Skeletal muscle satellite cell (primary cell): Measurements from ENCODE around the gene ZFHX3. TPM values are rescaled to one million over a fixed set of nuclear protein-coding genes. Genes with fewer than 3 reads are reported as not detected.

Experiments
- H3K27me3 ChIP-seq: 2 replicates; pipeline ENCODE4 v1.7.0; 2013; ENCODE audit warnings: low read length; ENCODE audit not compliant: control insufficient read depth, insufficient read depth
- H3K36me3 ChIP-seq: 2 replicates; pipeline ENCODE4 v1.7.0; 2013; ENCODE audit warnings: mild to moderate bottlenecking, control low read depth, low read length; ENCODE audit not compliant: insufficient read depth
- H3K4me1 ChIP-seq: 2 replicates; pipeline ENCODE4 v1.7.0; 2013; ENCODE audit warnings: low read length; ENCODE audit not compliant: control insufficient read depth, insufficient read depth
- H3K4me2 ChIP-seq: 2 replicates; pipeline ENCODE4 v1.7.0; 2013; ENCODE audit warnings: mild to moderate bottlenecking, low read length
- H3K4me3 ChIP-seq: 2 replicates; pipeline ENCODE4 v1.7.0; 2013; ENCODE audit warnings: low read length
- H3K9ac ChIP-seq: 2 replicates; pipeline ENCODE4 v1.7.0; 2013; ENCODE audit warnings: mild to moderate bottlenecking, low read depth, low read length, moderate library complexity
- H3K9me3 ChIP-seq: replicated peaks from 2 replicates; pipeline ENCODE4 v1.7.0; 2013; ENCODE audit warnings: mild to moderate bottlenecking, control low read depth, low read length
- total RNA-seq: library from RNA; depleted of rRNA; stranded (reverse); fragments of >200 nt; gene quantifications from 2 replicates; pipeline ENCODE4 v1.2.3, GENCODE V29; 2012; rRNA removed

The ZFHX3 gene, protein sequence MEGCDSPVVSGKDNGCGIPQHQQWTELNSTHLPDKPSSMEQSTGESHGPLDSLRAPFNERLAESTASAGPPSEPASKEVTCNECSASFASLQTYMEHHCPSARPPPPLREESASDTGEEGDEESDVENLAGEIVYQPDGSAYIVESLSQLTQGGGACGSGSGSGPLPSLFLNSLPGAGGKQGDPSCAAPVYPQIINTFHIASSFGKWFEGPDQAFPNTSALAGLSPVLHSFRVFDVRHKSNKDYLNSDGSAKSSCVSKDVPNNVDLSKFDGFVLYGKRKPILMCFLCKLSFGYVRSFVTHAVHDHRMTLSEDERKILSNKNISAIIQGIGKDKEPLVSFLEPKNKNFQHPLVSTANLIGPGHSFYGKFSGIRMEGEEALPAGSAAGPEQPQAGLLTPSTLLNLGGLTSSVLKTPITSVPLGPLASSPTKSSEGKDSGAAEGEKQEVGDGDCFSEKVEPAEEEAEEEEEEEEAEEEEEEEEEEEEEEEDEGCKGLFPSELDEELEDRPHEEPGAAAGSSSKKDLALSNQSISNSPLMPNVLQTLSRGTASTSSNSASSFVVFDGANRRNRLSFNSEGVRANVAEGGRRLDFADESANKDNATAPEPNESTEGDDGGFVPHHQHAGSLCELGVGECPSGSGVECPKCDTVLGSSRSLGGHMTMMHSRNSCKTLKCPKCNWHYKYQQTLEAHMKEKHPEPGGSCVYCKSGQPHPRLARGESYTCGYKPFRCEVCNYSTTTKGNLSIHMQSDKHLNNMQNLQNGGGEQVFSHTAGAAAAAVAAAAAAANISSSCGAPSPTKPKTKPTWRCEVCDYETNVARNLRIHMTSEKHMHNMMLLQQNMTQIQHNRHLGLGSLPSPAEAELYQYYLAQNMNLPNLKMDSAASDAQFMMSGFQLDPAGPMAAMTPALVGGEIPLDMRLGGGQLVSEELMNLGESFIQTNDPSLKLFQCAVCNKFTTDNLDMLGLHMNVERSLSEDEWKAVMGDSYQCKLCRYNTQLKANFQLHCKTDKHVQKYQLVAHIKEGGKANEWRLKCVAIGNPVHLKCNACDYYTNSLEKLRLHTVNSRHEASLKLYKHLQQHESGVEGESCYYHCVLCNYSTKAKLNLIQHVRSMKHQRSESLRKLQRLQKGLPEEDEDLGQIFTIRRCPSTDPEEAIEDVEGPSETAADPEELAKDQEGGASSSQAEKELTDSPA (N-terminal part only)
- 5.1 and 8.3 TPM in 2 replicates for total RNA-seq

DNA sequence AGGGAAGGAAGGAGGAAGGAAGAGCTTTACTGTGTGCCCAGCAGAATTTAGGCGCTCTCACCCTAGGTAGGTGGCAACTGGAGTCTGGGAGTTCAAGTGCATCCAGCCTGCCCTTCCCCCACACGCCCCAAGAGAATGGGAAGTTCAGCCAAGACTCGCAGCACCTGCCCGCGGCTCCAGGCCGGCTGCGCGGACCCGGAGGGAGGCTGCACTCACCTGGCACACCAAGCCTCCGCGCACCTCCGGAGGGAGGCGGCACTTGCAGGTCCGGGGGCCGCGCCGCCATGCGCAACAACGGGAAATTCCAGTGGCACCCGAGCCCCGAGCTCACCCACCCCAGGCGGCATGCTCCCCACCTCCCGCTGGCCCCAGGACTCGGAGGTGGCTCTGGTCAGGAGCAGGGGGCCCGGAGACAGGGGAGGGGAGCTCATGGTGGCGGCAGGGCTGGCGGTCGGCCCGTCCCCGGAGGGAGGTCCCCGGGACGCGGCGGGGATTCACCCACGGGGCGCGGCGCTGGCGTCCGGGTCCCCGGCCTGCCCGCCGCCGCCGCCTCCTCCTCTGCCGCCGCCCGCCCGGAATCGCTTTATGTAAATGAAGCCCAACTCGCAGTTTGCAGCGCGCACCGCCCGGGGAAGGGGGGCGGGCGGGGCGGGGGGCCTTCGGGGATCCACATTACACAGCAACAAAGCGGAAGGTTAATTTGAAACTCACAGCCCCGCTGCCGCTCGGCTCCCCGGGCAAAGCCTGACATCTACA is at the start of gene ZFHX3:
ZFHX3 (minus strand) TSS at position 593 of the 756 bp plus-strand sequence. CDS start 87,983 bp downstream, outside the sequence.
- Histone ChIP-seq H3K4me3 (peak within 1 kb of the TSS; percentile 83), H3K4me2 (peak within 1 kb of the TSS; percentile 90), H3K4me1 (peaks cover 86% of the 10 kb centered on the region), H3K9me3 (no peaks in the 10 kb centered on the region), H3K36me3 (no peaks in the 10 kb centered on the region), H3K9ac (peak within 1 kb of the TSS; percentile 93), H3K27me3 (no peaks in the 10 kb centered on the region)

DNA sequence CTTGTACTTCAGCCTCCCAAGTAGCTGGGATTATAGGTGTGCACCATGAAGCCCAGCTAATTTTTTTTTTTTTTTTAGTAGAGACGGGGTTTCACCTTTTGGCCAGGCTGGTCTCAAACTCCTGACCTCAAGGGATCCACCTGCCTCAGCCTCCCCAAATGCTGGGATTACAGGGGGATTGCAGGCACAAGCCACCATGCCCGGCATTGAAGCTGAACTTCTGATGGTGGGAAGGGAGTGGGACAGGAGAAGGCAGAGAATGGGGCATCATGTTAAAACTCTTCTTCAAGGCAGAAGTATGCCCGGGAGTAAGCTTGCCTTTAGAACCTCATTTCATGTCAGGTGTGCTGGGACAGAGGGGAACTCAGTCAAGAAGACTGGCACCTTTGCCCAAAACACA is 48.6 kb upstream of the ZFHX3 start:
- H3K9me3 ChIP-seq: no peaks in the 10 kb centered on the region
- peaks cover 6% of the 10 kb centered on the region for H3K4me1 ChIP-seq
- H3K27me3 ChIP-seq: peaks cover 4% of the 10 kb centered on the region
- H3K9ac ChIP-seq: no peak overlapping the region
- no peak overlapping the region for H3K4me2 ChIP-seq
- no peaks in the 10 kb centered on the region for H3K36me3 ChIP-seq
- H3K4me3 ChIP-seq: no peak overlapping the region

DNA sequence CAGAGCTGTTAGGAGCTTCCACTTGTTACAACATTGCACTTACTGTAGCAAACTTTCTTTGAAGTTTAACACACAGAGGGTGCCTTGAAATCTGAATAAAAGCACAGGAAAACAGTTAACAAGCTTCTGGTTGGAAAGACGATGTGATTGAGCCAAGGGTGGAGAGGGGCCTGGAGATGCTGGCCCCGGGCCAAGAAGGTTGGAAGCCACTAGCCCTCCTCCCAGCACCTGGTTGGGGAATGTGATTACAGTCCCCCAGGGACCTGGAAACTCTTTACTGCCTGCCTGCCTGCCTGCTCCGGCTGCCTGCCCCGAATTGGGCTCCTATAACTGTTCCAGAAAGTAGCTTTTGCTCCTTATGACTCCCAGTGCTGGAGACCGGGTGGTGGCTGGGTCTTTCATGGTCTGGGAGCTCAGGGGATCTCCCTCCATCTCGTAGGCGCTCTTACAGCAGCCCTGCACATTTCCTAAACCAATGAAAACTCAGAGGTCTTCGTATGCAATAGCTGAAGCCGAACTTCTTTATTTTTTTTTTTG is 48.0 kb upstream of the ZFHX3 start:
- H3K4me2 ChIP-seq: peak overlapping the region; percentile 19
- no peaks in the 10 kb centered on the region for H3K9me3 ChIP-seq
- no peak overlapping the region for H3K9ac ChIP-seq
- peaks cover 4% of the 10 kb centered on the region for H3K27me3 ChIP-seq
- peaks cover 6% of the 10 kb centered on the region for H3K4me1 ChIP-seq
- H3K4me3 ChIP-seq: no peak overlapping the region
- no peaks in the 10 kb centered on the region for H3K36me3 ChIP-seq

DNA sequence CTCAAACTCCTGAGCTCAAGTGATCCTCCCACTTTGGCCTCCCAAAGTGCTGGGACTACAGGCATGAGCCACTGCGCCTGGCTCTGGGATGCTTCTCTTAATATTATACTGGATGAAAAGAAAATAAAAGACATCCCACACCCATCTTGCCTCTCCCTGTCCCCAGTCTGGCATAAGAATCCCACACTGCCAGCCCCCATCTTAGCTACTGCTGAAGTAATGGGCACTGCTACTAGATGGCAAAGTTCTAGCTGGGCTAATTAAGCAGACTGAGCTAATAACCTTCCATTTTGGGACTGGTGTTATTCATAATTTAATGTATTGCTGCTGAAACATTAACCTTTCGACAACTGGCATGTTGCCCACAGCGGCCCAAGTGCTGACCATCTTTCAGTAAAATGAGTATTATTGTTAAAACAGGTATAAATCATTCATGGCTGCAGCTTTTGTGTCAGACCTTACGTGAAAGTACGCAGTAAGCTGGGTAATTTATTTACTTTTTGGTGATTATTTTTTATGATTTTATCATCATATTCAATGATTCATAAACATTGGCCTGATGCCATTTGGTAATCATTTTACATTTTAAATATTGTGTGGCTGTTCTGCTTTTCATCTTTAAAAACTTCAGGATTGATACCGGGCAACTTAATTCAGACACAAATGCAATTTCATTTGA is 47.4 kb upstream of the ZFHX3 start:
- Histone ChIP-seq H3K36me3 (no peaks in the 10 kb centered on the region), H3K9me3 (no peaks in the 10 kb centered on the region), H3K4me1 (peaks cover 6% of the 10 kb centered on the region)

DNA sequence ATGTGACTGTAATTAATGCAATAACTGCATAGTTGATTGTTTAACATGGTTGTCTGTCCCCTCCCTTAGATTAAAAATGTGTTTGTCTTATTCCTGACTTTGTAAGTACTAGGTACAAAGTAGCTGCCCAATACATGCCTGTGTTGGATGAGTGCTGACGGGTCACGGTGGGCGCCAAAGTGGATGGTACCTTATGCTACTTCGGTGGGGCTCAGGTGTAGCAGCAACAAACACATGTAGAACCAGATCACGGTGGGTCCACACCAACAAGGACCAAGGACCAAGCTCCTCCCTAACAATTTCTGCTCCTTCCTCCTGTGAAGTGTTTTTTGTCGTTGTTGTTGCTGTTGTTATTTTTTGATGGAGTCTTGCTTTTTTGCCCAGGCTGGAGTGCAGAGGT is 46.4 kb upstream of the ZFHX3 start:
- peaks cover 6% of the 10 kb centered on the region for H3K4me1 ChIP-seq
- H3K4me3 ChIP-seq: no peak overlapping the region
- H3K36me3 ChIP-seq: no peaks in the 10 kb centered on the region
- no peak overlapping the region for H3K9ac ChIP-seq
- peaks cover 4% of the 10 kb centered on the region for H3K27me3 ChIP-seq
- no peaks in the 10 kb centered on the region for H3K9me3 ChIP-seq
- H3K4me2 ChIP-seq: no peak overlapping the region

More for the DNA sequence above, 47.4 kb upstream of the ZFHX3 start:
- Histone ChIP-seq H3K27me3 (peaks cover 4% of the 10 kb centered on the region), H3K4me2 (no peak overlapping the region), H3K4me3 (no peak overlapping the region), H3K9ac (no peak overlapping the region)

DNA sequence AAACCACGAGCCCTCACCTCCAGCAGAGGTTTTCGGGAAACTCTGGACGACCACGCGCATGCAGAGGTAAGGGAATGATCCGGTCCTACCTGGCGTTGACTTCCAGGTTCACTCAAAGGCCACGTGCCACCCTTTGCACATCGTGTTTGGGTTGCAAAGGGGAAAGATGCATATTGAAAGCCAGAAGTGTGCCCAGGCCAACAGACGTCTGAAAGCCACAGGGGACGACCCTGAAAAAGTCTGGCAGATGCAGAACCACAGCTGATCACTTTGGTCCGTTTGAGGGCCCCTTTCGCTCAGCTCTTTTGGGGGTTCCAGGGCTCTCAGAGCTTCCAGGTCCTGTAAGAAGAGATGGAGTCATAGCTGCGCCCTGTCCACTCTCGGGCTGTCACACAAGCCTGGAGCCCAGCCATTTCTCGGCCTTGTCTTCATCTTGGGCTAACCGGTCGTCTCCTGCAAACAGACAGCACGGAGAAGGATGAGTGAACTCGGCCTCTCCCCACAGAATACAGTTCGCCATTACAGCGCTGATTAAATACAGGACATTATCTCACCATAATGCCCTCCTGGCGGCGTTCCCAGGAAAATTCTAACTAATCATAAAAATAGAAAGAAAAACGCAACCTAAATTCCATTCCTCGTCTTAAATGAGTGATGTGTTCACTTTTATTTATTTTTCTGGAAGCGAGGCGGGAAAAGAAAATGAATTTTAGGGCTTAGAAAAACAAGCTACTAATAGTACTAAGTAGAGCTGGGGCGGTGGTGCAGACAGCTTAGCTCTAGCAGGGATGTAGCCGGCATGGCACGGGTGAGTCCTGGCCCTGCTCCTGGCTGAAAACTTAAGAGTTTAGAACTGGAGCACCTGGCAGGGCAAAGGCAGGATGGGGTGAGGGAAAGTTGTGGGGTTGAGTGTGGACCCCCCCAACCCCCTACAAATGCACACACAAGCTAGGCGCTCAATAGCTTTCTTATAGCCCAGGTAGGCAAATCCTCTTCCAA is 45.5 kb upstream of the ZFHX3 start:
- Histone ChIP-seq H3K9ac (no peak overlapping the region), H3K36me3 (no peaks in the 10 kb centered on the region), H3K4me3 (no peak overlapping the region), H3K4me2 (no peak overlapping the region), H3K9me3 (no peaks in the 10 kb centered on the region), H3K4me1 (peaks cover 6% of the 10 kb centered on the region), H3K27me3 (peaks cover 4% of the 10 kb centered on the region)

DNA sequence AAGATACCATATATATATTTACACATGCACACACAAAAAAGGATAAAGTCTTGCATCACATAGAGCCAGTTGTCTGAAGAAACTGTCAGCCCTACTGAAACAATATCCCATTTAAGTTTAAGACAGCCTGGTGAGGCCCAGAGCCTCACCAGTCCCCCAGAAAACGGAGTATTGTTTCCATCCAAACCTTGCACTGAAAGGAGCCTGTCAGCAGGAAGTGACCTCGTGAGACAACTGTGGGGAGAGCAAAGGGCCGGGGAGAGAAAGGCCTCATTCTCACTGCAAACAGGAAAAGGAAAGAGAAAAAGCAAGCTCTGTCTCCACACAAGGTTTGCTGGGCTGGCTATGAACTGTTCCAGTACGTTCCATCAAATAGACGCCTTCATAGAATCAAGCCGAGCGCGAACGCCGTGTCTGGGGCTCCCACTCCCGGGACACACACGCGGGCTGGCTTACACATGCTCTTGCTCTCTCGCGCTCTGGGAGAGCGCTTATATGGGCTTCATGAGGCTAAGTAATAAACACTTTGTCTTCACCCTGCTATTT is 44.4 kb upstream of the ZFHX3 start:
- Histone ChIP-seq H3K27me3 (peaks cover 4% of the 10 kb centered on the region), H3K9me3 (no peaks in the 10 kb centered on the region), H3K9ac (no peak overlapping the region), H3K36me3 (no peaks in the 10 kb centered on the region), H3K4me3 (no peak overlapping the region), H3K4me1 (peaks cover 6% of the 10 kb centered on the region), H3K4me2 (no peak overlapping the region)

DNA sequence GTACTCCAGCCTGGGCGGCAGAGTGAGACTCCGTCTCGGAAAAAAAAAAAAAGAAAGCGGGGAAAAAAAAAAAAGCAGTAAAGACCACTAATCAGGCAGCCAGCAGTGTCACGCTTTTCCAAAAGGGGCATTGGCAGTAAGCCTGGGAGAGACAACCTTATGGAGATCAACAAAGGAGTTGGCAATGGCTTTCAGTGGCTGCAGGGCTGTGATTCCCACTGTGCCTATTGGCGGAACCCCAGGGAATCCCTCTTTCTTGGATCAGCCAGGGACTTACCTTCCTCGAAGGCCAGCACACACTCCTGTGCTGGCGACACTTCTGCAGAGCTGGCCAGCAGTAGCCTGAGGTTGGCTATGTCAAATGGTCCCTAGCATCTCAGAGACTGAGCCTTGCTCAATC is 43.2 kb upstream of the ZFHX3 start:
- Histone ChIP-seq H3K27me3 (peaks cover 3% of the 10 kb centered on the region), H3K9me3 (no peaks in the 10 kb centered on the region), H3K4me3 (no peak overlapping the region), H3K4me2 (no peak overlapping the region), H3K9ac (no peak overlapping the region), H3K4me1 (peaks cover 6% of the 10 kb centered on the region), H3K36me3 (no peaks in the 10 kb centered on the region)

DNA sequence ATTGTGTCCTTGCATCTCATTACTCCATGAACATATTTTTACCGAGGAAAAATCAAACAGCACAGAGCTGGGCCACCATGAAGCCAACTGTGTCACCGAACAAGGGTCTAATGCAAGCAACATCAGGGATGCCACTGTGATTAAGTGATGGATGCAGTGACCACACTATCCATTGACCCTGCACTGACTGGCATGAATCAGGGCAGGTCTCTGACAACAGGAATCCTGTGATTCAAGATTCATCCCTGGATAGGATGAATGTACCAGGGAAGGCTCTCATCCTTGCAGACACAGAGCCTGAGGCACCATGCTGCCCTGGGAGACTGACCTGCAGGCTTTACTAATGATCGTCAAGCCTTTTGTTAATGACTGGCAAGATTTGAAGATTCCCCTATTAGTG is 41.5 kb upstream of the ZFHX3 start:
- Histone ChIP-seq H3K9me3 (no peaks in the 10 kb centered on the region), H3K27me3 (no peaks in the 10 kb centered on the region), H3K4me2 (no peak overlapping the region)

More for the DNA sequence above, 41.5 kb upstream of the ZFHX3 start:
- Histone ChIP-seq H3K4me1 (peaks cover 6% of the 10 kb centered on the region), H3K36me3 (no peaks in the 10 kb centered on the region), H3K9ac (no peak overlapping the region), H3K4me3 (no peak overlapping the region)
